GM12873 (cell line): Measurements from ENCODE around the gene FTO.

Source experiments
- CTCF ChIP-seq: IDR thresholded peaks from 2 replicates; pipeline ENCODE4 v1.5.1; 2012; ENCODE audit warnings: low read depth, mild to moderate bottlenecking, moderate library complexity, low read length, control low read depth; ENCODE audit not compliant: insufficient read depth; ENCODE audit errors: missing control alignments

Gene FTO

GRCh38 chr16:53915452-53916160 is 211.7 kb downstream of the FTO start:
- TF ChIP-seq CTCF, result no peak

GRCh38 chr16:53920988-53921387 is 217.0 kb downstream of the FTO start:
- no peak for TF ChIP-seq CTCF

GRCh38 chr16:53922067-53922806 is 218.3 kb downstream of the FTO start:
- TF ChIP-seq CTCF, result no peak

GRCh38 chr16:53922807-53923571 is 219.0 kb downstream of the FTO start:
- no peak for TF ChIP-seq CTCF

GRCh38 chr16:53924331-53925106 is 220.6 kb downstream of the FTO start:
- no peak for TF ChIP-seq CTCF

GRCh38 chr16:53925107-53925410 is 221.1 kb downstream of the FTO start:
- no peak for TF ChIP-seq CTCF
